Measurements from ENCODE around the gene DMC1. TPM values are rescaled to one million over a fixed set of nuclear protein-coding genes. Genes with fewer than 3 reads are reported as not detected.

The DMC1 gene
- total and polyA plus RNA-seq, 2 of the 13 experiments (the other 11 are each of a cell fraction or from before 2014, with no cell fraction given), result 0.82 TPM; not detected in 1

- FAIRE-seq, result no peak
- WGBS (ENCODE audit: low lambda C conversion rate), result over 99% methylated on average over 6 of the region's 6 CpGs
- no TSS peak for BruUV-seq (replicated peaks)
- DNase-seq (ENCODE audit: low spot score), result no peak
- no peak overlapping the region for H2AFZ ChIP-seq (ENCODE audit: low read length)
- H3K36me3 ChIP-seq (replicated peaks in 1 of 2; ENCODE audit: control insufficient read depth in 1 of 2, insufficient read depth in 2 of 2, low read length in 2 of 2), result peaks cover 26 to 71% of the 10 kb centered on the region in 2 experiments
- TF ChIP-seq STAT6 (CRISPR knock-in tag; IDR thresholded peaks at IDR 0.05; ENCODE audit: borderline replicate concordance), result no peak
- peak; percentile 68 for TF ChIP-seq RBM22 (optimal IDR thresholded peaks at IDR 0.05; ENCODE audit: low read length)
- no peak overlapping the region for H3K9ac ChIP-seq (ENCODE audit: insufficient read depth, low read depth, low read length)
- H3K27ac ChIP-seq (ENCODE audit: extremely low read length, insufficient read depth, low read length), result no peak overlapping the region
- no peak for ATAC-seq
- intact Hi-C loops (cut with micrococcal nuclease; ENCODE audit: unreplicated experiment), result no loop called here
- POLR2A ChIA-PET, result interaction anchor here (0.9 kb wide), 1 partner anchor 10 kb away, joined by 3 read pairs; no protein-coding TSS in a partner anchor
- no peaks in the 10 kb centered on the region for H4K20me1 ChIP-seq (ENCODE audit: insufficient read depth, low read length)
- H3K27me3 ChIP-seq (ENCODE audit: control insufficient read depth in 1 of 2, insufficient read depth in 2 of 2, low read length in 2 of 2), result no peaks in the 10 kb centered on the region
- no peaks in the 10 kb centered on the region for H3K79me2 ChIP-seq (ENCODE audit: insufficient read depth, low read length)
- no peaks in the 10 kb centered on the region for H3K9me3 ChIP-seq (ENCODE audit: low read length)
- H3K4me1 ChIP-seq (ENCODE audit: insufficient read depth, low read length), result peaks cover 25% of the 10 kb centered on the region
- CTCF ChIA-PET (ENCODE audit: low intra/inter-chr PET ratio, low total read pairs), result no interaction called here
- in situ Hi-C loops (cut with HindIII; ENCODE audit: extremely low pct_ligation_motif_present, low pct_unique_long_range_greater_than_20kb), result no loop called here
- no peak overlapping the region for H3K4me3 ChIP-seq (replicated peaks in 1 of 3; ENCODE audit: insufficient read depth in 1 of 3, low read depth in 2 of 3, low read length in 3 of 3)
- no peak overlapping the region for H3K4me2 ChIP-seq (ENCODE audit: low read depth, low read length)
These were observed 82.0 kb downstream of the DMC1 start for GRCh38 chr22:38487946-38488345.

DNA sequence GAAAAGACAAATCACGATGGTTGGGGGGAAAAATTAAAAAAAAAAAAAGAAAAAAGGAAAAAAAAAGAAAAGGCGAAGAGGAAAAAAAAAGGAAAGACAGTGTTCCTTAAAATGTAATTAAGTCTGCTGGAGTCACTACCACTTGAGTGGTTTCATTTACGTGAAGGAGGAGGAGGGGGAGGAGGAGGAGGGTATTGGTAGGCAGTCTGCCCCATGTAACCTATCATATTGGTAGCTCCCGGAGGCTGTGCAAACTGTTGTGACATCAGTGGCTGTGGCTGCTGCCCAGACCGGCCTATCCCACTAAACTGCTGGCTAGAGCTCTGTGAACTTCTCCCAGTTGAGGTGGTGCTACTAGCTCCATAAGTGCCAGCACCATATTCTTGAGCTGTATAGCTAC lies 84.2 kb downstream of the DMC1 start:
- DNase-seq (ENCODE audit: low spot score), result no peak
- Histone ChIP-seq H3K4me3 (replicated peaks in 1 of 3; ENCODE audit: insufficient read depth in 1 of 3, low read depth in 2 of 3, low read length in 3 of 3) (no peak overlapping the region), H3K4me1 (ENCODE audit: insufficient read depth, low read length) (peaks cover 4% of the 10 kb centered on the region), H3K36me3 (replicated peaks in 1 of 2; ENCODE audit: control insufficient read depth in 1 of 2, insufficient read depth in 2 of 2, low read length in 2 of 2) (peaks cover 26 to 69% of the 10 kb centered on the region in 2 experiments), H2AFZ (ENCODE audit: low read length) (no peak overlapping the region), H3K79me2 (ENCODE audit: insufficient read depth, low read length) (no peaks in the 10 kb centered on the region), H3K9ac (ENCODE audit: insufficient read depth, low read depth, low read length) (no peak overlapping the region), H3K27ac (ENCODE audit: extremely low read length, insufficient read depth, low read length) (no peak overlapping the region), H3K9me3 (ENCODE audit: low read length) (no peaks in the 10 kb centered on the region), H3K27me3 (ENCODE audit: control insufficient read depth in 1 of 2, insufficient read depth in 2 of 2, low read length in 2 of 2) (no peaks in the 10 kb centered on the region), H3K4me2 (ENCODE audit: low read depth, low read length) (no peak overlapping the region), H4K20me1 (ENCODE audit: insufficient read depth, low read length) (peaks cover 3% of the 10 kb centered on the region)
- in situ Hi-C loops (cut with HindIII; ENCODE audit: extremely low pct_ligation_motif_present, low pct_unique_long_range_greater_than_20kb) (no loop called here), intact Hi-C loops (cut with micrococcal nuclease; ENCODE audit: unreplicated experiment) (no loop called here)
- ATAC-seq, result peak; percentile 49
- CTCF ChIA-PET (ENCODE audit: low intra/inter-chr PET ratio, low total read pairs), result no interaction called here
- POLR2A ChIA-PET, result interaction anchor here (0.8 to 1.9 kb wide), 2 partner anchors 9 to 22 kb away, joined by 3 to 8 read pairs; no protein-coding TSS in a partner anchor
- WGBS (ENCODE audit: low lambda C conversion rate), result 90% methylated on average over 4 of the region's 5 CpGs
- BruUV-seq (replicated peaks), result no TSS peak
- FAIRE-seq, result no peak
- TF ChIP-seq PRDM10 (CRISPR knock-in tag; IDR thresholded peaks at IDR 0.05; ENCODE audit: low read depth) (peak; percentile 69; the same call in 1 of the 2 replicates), RBM22 (optimal IDR thresholded peaks at IDR 0.05; ENCODE audit: low read length) (peak; percentile 34), ZFP36L2 (CRISPR knock-in tag; IDR thresholded peaks at IDR 0.05) (no peak), LCORL (IDR thresholded peaks at IDR 0.05) (no peak), LCORL (CRISPR knock-in tag; IDR thresholded peaks at IDR 0.05) (no peak), EZH2 (conservative IDR thresholded peaks at IDR 0.05; ENCODE audit: low read depth, low read length) (no peak), FUBP1 (CRISPR knock-in tag; IDR thresholded peaks at IDR 0.05; ENCODE audit: borderline replicate concordance) (no peak), SMYD3 (CRISPR knock-in tag; IDR thresholded peaks at IDR 0.05) (no peak), ZNF292 (CRISPR knock-in tag; IDR thresholded peaks at IDR 0.05; ENCODE audit: borderline replicate concordance, low read depth) (no peak)
